ENCODE measurements around the gene MLLT3.

MLLT3 gene

DNA sequence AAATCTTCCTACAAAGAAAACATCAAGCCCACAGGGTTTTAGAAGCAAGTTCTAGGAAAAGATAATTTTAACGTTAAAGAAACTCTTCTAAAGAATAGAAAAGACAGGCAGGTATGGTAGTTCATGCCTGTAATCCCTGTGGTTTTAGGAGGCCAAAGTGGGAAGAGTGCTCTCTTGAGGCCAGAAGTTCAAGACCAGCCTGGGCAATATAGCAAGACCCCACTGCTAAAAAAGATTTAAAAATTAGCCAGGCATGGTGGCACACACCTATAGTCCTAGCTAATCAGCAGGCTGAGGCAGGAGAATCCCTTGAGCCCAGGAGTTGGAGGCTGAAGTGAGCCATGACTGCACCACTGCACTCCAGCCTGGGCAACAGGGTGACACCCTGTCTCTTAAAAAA is 193.3 kb downstream of the MLLT3 start:
- CTCF ChIA-PET, result no interaction called here
- POLR2A ChIA-PET (ENCODE audit: low non-redundant PET), result no interaction called here
- DNase-seq (ENCODE audit: low spot score), result no peak
- no peak overlapping the region for H3K27ac ChIP-seq
- TF ChIP-seq, protein P1, sequence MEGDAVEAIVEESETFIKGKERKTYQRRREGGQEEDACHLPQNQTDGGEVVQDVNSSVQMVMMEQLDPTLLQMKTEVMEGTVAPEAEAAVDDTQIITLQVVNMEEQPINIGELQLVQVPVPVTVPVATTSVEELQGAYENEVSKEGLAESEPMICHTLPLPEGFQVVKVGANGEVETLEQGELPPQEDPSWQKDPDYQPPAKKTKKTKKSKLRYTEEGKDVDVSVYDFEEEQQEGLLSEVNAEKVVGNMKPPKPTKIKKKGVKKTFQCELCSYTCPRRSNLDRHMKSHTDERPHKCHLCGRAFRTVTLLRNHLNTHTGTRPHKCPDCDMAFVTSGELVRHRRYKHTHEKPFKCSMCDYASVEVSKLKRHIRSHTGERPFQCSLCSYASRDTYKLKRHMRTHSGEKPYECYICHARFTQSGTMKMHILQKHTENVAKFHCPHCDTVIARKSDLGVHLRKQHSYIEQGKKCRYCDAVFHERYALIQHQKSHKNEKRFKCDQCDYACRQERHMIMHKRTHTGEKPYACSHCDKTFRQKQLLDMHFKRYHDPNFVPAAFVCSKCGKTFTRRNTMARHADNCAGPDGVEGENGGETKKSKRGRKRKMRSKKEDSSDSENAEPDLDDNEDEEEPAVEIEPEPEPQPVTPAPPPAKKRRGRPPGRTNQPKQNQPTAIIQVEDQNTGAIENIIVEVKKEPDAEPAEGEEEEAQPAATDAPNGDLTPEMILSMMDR (conservative IDR thresholded peaks at IDR 0.05; ENCODE audit: low read depth), result no peak

DNA sequence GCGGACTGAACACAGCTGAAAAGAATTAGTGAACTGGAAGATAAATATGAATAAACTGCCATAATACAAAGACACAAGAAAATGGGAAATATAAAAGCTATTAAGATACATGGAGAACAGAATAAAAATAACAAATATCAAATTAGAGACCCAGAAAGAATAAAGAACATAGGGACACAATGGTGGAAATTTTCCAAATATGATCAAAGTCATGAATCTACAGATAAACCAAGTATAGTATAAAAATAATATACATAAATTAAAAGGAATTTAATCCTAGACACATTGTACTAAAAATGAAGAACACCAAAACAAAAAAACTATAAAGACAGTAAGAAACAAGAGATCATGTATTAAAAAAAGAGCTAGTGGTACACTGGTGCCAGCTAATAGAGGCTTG is 194.9 kb downstream of the MLLT3 start:
- ChIA-PET POLR2A (ENCODE audit: low non-redundant PET) (no interaction called here), CTCF (no interaction called here)
- TF ChIP-seq, protein P1 (conservative IDR thresholded peaks at IDR 0.05; ENCODE audit: low read depth), result no peak

GRCh38 chr9:20426019-20426418 is 196.3 kb downstream of the MLLT3 start:
- H3K27ac ChIP-seq, result no peak overlapping the region
- TF ChIP-seq, protein P1 (conservative IDR thresholded peaks at IDR 0.05; ENCODE audit: low read depth), result no peak
- ChIA-PET POLR2A (ENCODE audit: low non-redundant PET) (no interaction called here), CTCF (no interaction called here)
- no peak for DNase-seq (ENCODE audit: low spot score)

More for the DNA sequence above, 194.9 kb downstream of the MLLT3 start:
- no peak overlapping the region for H3K27ac ChIP-seq
- DNase-seq (ENCODE audit: low spot score), result no peak

GRCh38 chr9:20419533-20419932 is 202.8 kb downstream of the MLLT3 start:
- no peak for DNase-seq (ENCODE audit: low spot score)
- POLR2A ChIA-PET (ENCODE audit: low non-redundant PET), result no interaction called here
- no peak overlapping the region for H3K27ac ChIP-seq
- TF ChIP-seq, protein P1 (conservative IDR thresholded peaks at IDR 0.05; ENCODE audit: low read depth), result no peak
- CTCF ChIA-PET, result no interaction called here

GRCh38 chr9:20418485-20418884 is 203.8 kb downstream of the MLLT3 start:
- POLR2A ChIA-PET (ENCODE audit: low non-redundant PET), result interaction anchor here (0.6 kb wide), 1 partner anchor 1360 kb away, joined by 4 read pairs; no protein-coding TSS in a partner anchor
- no peak overlapping the region for H3K27ac ChIP-seq
- CTCF ChIA-PET, result no interaction called here
- no peak for DNase-seq (ENCODE audit: low spot score)
- TF ChIP-seq, protein P1 (conservative IDR thresholded peaks at IDR 0.05; ENCODE audit: low read depth), result no peak

- no peak for DNase-seq (ENCODE audit: low spot score)
- ChIA-PET CTCF (no interaction called here), POLR2A (ENCODE audit: low non-redundant PET) (no interaction called here)
- H3K27ac ChIP-seq, result no peak overlapping the region
- TF ChIP-seq, protein P1 (conservative IDR thresholded peaks at IDR 0.05; ENCODE audit: low read depth), result no peak
Measured at GRCh38 chr9:20417373-20418080, 204.8 kb downstream of the MLLT3 start.
